ENCODE results near the gene OLFML3.

The OLFML3 gene

GRCh38 chr1:113950908-113951307 lies 28.4 kb upstream of the OLFML3 start:
- DNase-seq (ENCODE audit: low read depth), result no peak
- H3K4me3 ChIP-seq (ENCODE audit: low read depth, low read length), result no peak overlapping the region
- TF ChIP-seq CTCF (IDR thresholded peaks at IDR 0.05; ENCODE audit: control insufficient read depth, extremely low read depth, insufficient read depth), result no peak

GRCh38 chr1:113951719-113952118 lies 27.6 kb upstream of the OLFML3 start:
- no peak overlapping the region for H3K4me3 ChIP-seq (ENCODE audit: low read depth, low read length)
- no peak for TF ChIP-seq CTCF (IDR thresholded peaks at IDR 0.05; ENCODE audit: control insufficient read depth, extremely low read depth, insufficient read depth)
- no peak for DNase-seq (ENCODE audit: low read depth)

DNA sequence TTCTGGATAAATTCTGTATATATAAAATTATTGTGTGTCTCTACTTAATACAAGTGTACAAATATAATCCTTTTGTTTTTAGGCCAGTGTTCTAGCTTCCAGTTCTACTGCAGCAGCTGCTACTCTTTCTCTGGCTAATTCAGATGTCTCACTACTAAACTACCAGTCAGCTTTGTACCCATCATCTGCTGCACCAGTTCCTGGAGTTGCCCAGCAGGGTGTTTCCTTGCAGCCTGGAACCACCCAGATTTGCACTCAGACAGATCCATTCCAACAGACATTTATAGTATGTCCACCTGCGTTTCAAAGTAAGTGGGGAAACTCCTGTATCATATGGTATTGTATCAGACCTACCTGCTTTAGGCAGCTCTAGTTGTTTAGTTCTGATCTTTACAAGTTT lies 21.3 kb upstream of the OLFML3 start:
- DNase-seq (ENCODE audit: low read depth), result no peak
- no peak overlapping the region for H3K4me3 ChIP-seq (ENCODE audit: low read depth, low read length)
- no peak for TF ChIP-seq CTCF (IDR thresholded peaks at IDR 0.05; ENCODE audit: control insufficient read depth, extremely low read depth, insufficient read depth)

- TF ChIP-seq CTCF (IDR thresholded peaks at IDR 0.05; ENCODE audit: control insufficient read depth, extremely low read depth, insufficient read depth), result no peak
- no peak overlapping the region for H3K4me3 ChIP-seq (ENCODE audit: low read depth, low read length)
- DNase-seq (ENCODE audit: low read depth), result no peak
These were observed 20.6 kb upstream of the OLFML3 start for GRCh38 chr1:113958691-113959090.

DNA sequence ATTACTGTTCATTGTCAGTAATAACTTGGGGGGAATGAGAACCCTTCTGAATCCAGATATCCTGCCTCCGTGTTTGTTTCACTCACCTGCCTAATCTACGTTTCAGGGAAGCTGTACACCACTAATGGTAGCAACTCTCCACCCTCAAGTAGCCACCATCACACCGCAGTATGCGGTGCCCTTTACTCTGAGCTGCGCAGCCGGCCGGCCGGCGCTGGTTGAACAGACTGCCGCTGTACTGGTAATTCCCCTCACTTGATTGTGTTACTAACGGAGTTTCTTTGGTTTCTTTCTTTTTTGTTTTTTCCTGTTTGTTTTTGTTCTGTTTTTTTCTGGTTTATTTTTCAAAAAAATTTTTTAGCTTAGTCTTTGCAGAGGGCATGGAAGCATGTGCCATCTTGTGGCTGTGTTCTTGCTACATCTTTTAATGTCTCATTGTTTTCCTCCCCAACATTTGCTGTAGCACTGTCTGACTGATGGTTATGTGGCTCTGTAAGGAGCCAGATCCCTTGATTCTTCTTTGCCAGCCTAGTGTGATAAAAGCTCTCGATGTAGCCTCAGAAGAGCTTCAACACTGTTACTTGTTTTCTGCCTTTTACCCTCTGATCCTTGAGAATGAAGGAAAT lies 15.9 kb upstream of the OLFML3 start:
- no peak overlapping the region for H3K4me3 ChIP-seq (ENCODE audit: low read depth, low read length)
- DNase-seq (ENCODE audit: low read depth), result no peak
- peak; percentile 20; the same call in 1 of the 2 replicates for TF ChIP-seq CTCF (IDR thresholded peaks at IDR 0.05; ENCODE audit: control insufficient read depth, extremely low read depth, insufficient read depth)

DNA sequence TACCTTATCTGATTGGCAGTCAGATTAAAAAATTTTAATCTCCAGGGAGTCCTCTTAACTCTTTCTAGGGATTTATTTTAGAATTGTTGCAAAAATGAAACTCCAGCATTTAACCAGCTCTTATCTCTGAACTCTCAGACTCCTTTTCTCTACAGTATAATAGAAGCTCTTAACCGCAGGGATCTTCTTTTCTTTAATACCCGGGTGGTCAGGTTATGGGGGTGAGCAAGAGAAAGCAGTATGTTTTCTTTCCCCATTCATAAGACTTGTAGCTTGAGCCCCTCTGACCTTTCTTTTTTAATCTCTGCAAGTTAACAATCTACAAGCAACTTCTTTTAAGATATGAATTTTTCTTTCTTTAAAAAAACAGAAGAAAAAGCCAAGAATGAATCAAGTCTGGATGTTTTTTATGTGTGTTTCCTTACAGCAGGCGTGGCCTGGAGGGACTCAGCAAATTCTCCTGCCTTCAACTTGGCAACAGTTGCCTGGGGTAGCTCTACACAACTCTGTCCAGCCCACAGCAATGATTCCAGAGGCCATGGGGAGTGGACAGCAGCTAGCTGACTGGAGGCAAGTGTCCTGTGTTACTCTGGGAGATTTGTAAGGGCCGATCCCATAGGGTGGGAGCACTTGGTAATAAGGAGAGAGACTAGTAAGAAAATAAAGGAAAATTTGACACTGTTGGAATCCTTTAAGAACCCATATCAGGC lies 13.4 kb upstream of the OLFML3 start:
- DNase-seq (ENCODE audit: low read depth), result no peak
- TF ChIP-seq CTCF (IDR thresholded peaks at IDR 0.05; ENCODE audit: control insufficient read depth, extremely low read depth, insufficient read depth), result no peak
- no peak overlapping the region for H3K4me3 ChIP-seq (ENCODE audit: low read depth, low read length)

- TF ChIP-seq CTCF (IDR thresholded peaks at IDR 0.05; ENCODE audit: control insufficient read depth, extremely low read depth, insufficient read depth), result no peak
- DNase-seq (ENCODE audit: low read depth), result no peak
- H3K4me3 ChIP-seq (ENCODE audit: low read depth, low read length), result no peak overlapping the region
These were observed 6.3 kb upstream of the OLFML3 start for GRCh38 chr1:113972954-113973353.
